SKM-1 treated with dmso at 0.1 percent for 144 hours (cell line): Measurements from ENCODE around the gene RASA3.
"Not testable (repeated sequence)": the region's sequence is repeated elsewhere in the genome, so short reads cannot be mapped to it uniquely, and the experiment has no call there.

Source experiments
- DNase-seq: peaks from one replicate; lab custom pipeline; 2025; ENCODE audit not compliant: unreplicated experiment; lab: John Stamatoyannopoulos, UW

Gene RASA3

GRCh38 chr13:114157869-114158495 is 25.6 kb upstream of the RASA3 start:
- DNase-seq, result no peak

- no peak for DNase-seq
Observed at GRCh38 chr13:114155926-114156883, 23.8 kb upstream of the RASA3 start.

GRCh38 chr13:114155320-114155719 is 22.9 kb upstream of the RASA3 start:
- no peak for DNase-seq

GRCh38 chr13:114154476-114154875 is 22.1 kb upstream of the RASA3 start:
- no peak for DNase-seq

GRCh38 chr13:114153485-114154080 is 21.2 kb upstream of the RASA3 start:
- DNase-seq, result no peak

GRCh38 chr13:114152831-114153371 is 20.5 kb upstream of the RASA3 start:
- peak; percentile 77 for DNase-seq

- DNase-seq, result no peak
Observed at GRCh38 chr13:114152285-114152645, 19.8 kb upstream of the RASA3 start.

GRCh38 chr13:114151565-114152284 is 19.3 kb upstream of the RASA3 start:
- no peak for DNase-seq

GRCh38 chr13:114151031-114151430 is 18.6 kb upstream of the RASA3 start:
- DNase-seq, result no peak

GRCh38 chr13:114149774-114150740 is 17.6 kb upstream of the RASA3 start:
- DNase-seq, result no peak

- DNase-seq, result not testable (repeated sequence)
Observed at GRCh38 chr13:114148886-114149285, 16.5 kb upstream of the RASA3 start.

GRCh38 chr13:114148521-114148855 is 16.1 kb upstream of the RASA3 start:
- peak; percentile 33 for DNase-seq

GRCh38 chr13:114147803-114148520 is 15.5 kb upstream of the RASA3 start:
- DNase-seq, result no peak

GRCh38 chr13:114146629-114147028 is 14.2 kb upstream of the RASA3 start:
- DNase-seq, result no peak

- DNase-seq, result no peak
Observed at GRCh38 chr13:114146173-114146572, 13.8 kb upstream of the RASA3 start.

GRCh38 chr13:114145722-114146121 is 13.3 kb upstream of the RASA3 start:
- no peak for DNase-seq

- no peak for DNase-seq
Observed at GRCh38 chr13:114145256-114145655, 12.8 kb upstream of the RASA3 start.

GRCh38 chr13:114144606-114145244 is 12.3 kb upstream of the RASA3 start:
- no peak for DNase-seq
